SK-N-SH treated with all-trans-retinoic acid at 6 μM for 48 hours (cell line): ENCODE measurements around the gene SCYL3.

ENCODE experiments used
- ATAC-seq: fragments of 200-7000 bp; cut with Tn5 transposase; 3 replicates; pipeline ENCODE4 v1.9.1; 2020; ENCODE audit warnings: mild to moderate bottlenecking, moderate library complexity
- ARNTL ChIP-seq: fragments of 450-650 bp; formaldehyde crosslinking; IDR thresholded peaks from 2 replicates; pipeline ENCODE4 v1.5.0; 2020; ENCODE audit warnings: low read depth, mild to moderate bottlenecking, moderate library complexity, borderline replicate concordance
- CREB5 ChIP-seq: fragments of 250-450 bp; sonication (Bioruptor Pico); IDR thresholded peaks from 2 replicates; pipeline ENCODE4 v1.5.1; 2020; ENCODE audit warnings: low read depth, mild to moderate bottlenecking, moderate library complexity
- CSDC2 ChIP-seq: fragments of 250-450 bp; sonication (Bioruptor Pico); IDR thresholded peaks from 2 replicates; pipeline ENCODE4 v1.5.0; 2020; ENCODE audit warnings: mild to moderate bottlenecking, moderate library complexity
- CSRNP3 ChIP-seq: fragments of 250-450 bp; sonication (Bioruptor Pico); IDR thresholded peaks from 2 replicates; pipeline ENCODE4 v1.5.1; 2021; ENCODE audit warnings: mild to moderate bottlenecking, moderate library complexity
- ESRRG ChIP-seq: fragments of 250-450 bp; sonication (Bioruptor Pico); IDR thresholded peaks from 2 replicates; pipeline ENCODE4 v1.6.1; 2021; ENCODE audit warnings: mild to moderate bottlenecking
- ISL1 ChIP-seq: fragments of 250-450 bp; sonication (Bioruptor Pico); IDR thresholded peaks from 2 replicates; pipeline ENCODE4 v2.1.2; 2022; ENCODE audit warnings: mild to moderate bottlenecking, moderate library complexity
- PATZ1 ChIP-seq: fragments of 250-450 bp; sonication (Bioruptor Pico); IDR thresholded peaks from 2 replicates; pipeline ENCODE4 v1.8.0; 2020; ENCODE audit warnings: mild to moderate bottlenecking, moderate library complexity, borderline replicate concordance
- POU6F1 ChIP-seq: fragments of 250-450 bp; sonication (Bioruptor Pico); IDR thresholded peaks from 2 replicates; pipeline ENCODE4 v1.8.0; 2021; ENCODE audit warnings: low read depth, mild to moderate bottlenecking, moderate library complexity, borderline replicate concordance
- PPARA ChIP-seq: fragments of 250-450 bp; sonication (Bioruptor Pico); IDR thresholded peaks from 2 replicates; pipeline ENCODE4 v1.5.0; 2020; ENCODE audit warnings: mild to moderate bottlenecking, borderline replicate concordance
- SNAI2 ChIP-seq: fragments of 250-450 bp; sonication (Bioruptor Pico); IDR thresholded peaks from 2 replicates; pipeline ENCODE4 v1.5.0; 2020; ENCODE audit warnings: mild to moderate bottlenecking, moderate library complexity
- TCF4 ChIP-seq: fragments of 250-450 bp; sonication (Bioruptor Pico); IDR thresholded peaks from 2 replicates; pipeline ENCODE4 v1.8.0; 2021; ENCODE audit warnings: mild to moderate bottlenecking, moderate library complexity, borderline replicate concordance
- TOX ChIP-seq: fragments of 250-450 bp; sonication (Bioruptor Pico); IDR thresholded peaks from 2 replicates; pipeline ENCODE4 v1.8.0; 2021; ENCODE audit warnings: mild to moderate bottlenecking, moderate library complexity, borderline replicate concordance
- ZC3H10 ChIP-seq: fragments of 250-450 bp; sonication (Bioruptor Pico); IDR thresholded peaks from 2 replicates; pipeline ENCODE4 v1.5.1; 2021; ENCODE audit warnings: mild to moderate bottlenecking, moderate library complexity
- ZFP3 ChIP-seq: fragments of 250-450 bp; sonication (Bioruptor Pico); IDR thresholded peaks from 2 replicates; pipeline ENCODE4 v1.5.0; 2020; ENCODE audit warnings: mild to moderate bottlenecking, moderate library complexity
- ZFP30 ChIP-seq: fragments of 450-650 bp; formaldehyde crosslinking; IDR thresholded peaks from 2 replicates; pipeline ENCODE4 v1.5.0; 2022; ENCODE audit warnings: mild to moderate bottlenecking, moderate library complexity
- ZNF70 ChIP-seq: fragments of 450-650 bp; formaldehyde crosslinking; IDR thresholded peaks from 2 replicates; pipeline ENCODE4 v1.5.0; 2020; ENCODE audit warnings: mild to moderate bottlenecking, moderate library complexity
- ZNF8 ChIP-seq: fragments of 450-650 bp; formaldehyde crosslinking; IDR thresholded peaks from 2 replicates; pipeline ENCODE4 v1.5.0; 2020; ENCODE audit warnings: mild to moderate bottlenecking, moderate library complexity

The SCYL3 gene

GRCh38 chr1:169896013-169896412 lies 2.3 kb upstream of the SCYL3 start:
- TF ChIP-seq ZFP3 (CRISPR knock-in tag) (no peak), ARNTL (CRISPR knock-in tag) (no peak), TOX (CRISPR knock-in tag) (no peak), PATZ1 (CRISPR knock-in tag) (no peak), SNAI2 (CRISPR knock-in tag) (no peak), CSRNP3 (CRISPR knock-in tag) (no peak)
- ATAC-seq: no peak

- no peak for ATAC-seq
- TF ChIP-seq CREB5 (CRISPR knock-in tag) (no peak), PATZ1 (CRISPR knock-in tag) (no peak), ZC3H10 (CRISPR knock-in tag) (no peak)
Observed at GRCh38 chr1:169894424-169895145, 889 bp upstream of the SCYL3 start.

- peak; percentile 9 for ATAC-seq
- TF ChIP-seq ZNF70 (CRISPR knock-in tag) (peak; percentile 31; the same call in 1 of the 2 replicates), CSRNP3 (CRISPR knock-in tag) (no peak)
- TF ChIP-seq, all 23 proteins: peak for 1
Observed at GRCh38 chr1:169892927-169893644, 610 bp downstream of the SCYL3 start.

GRCh38 chr1:169892176-169892926 lies 1.3 kb downstream of the SCYL3 start:
- ATAC-seq: no peak
- TF ChIP-seq TCF4 (no peak), ISL1 (CRISPR knock-in tag) (no peak), ARNTL (CRISPR knock-in tag) (no peak)
- TF ChIP-seq, all 23 proteins: peak for 0

GRCh38 chr1:169891539-169891885 lies 2.2 kb downstream of the SCYL3 start:
- no peak for ATAC-seq
- TF ChIP-seq ARNTL (CRISPR knock-in tag): no peak
- TF ChIP-seq ESRRG: no peak
- no peak for TF ChIP-seq PATZ1 (CRISPR knock-in tag)
- TF ChIP-seq CREB5 (CRISPR knock-in tag): no peak
- no peak for TF ChIP-seq ZNF8
- TF ChIP-seq POU6F1 (CRISPR knock-in tag): no peak
- TF ChIP-seq ISL1 (CRISPR knock-in tag): no peak
- TF ChIP-seq SNAI2 (CRISPR knock-in tag): no peak
- TF ChIP-seq ZNF70 (CRISPR knock-in tag): no peak
- no peak for TF ChIP-seq ZC3H10 (CRISPR knock-in tag)
- no peak for TF ChIP-seq PPARA (CRISPR knock-in tag)
- no peak for TF ChIP-seq ZFP30 (CRISPR knock-in tag)
- TF ChIP-seq CSDC2 (CRISPR knock-in tag): no peak
